Spleen (tissue), 7 donors: Measurements from ENCODE around the gene ELOVL3.

Experiments
- POLR2A ChIP-seq, 3 donors: fragments of 450-650 bp; IDR thresholded peaks; one replicate each; pipeline ENCODE4 v1.5.1; 2017; ENCODE audit warnings: antibody characterized with exemption in 3 of 3, mild to moderate bottlenecking in 1 of 3
- POLR2AphosphoS5 ChIP-seq, 3 donors: sonication (generic); formaldehyde crosslinking; IDR thresholded peaks; one replicate each; pipeline ENCODE4 v1.5.1; 2017; ENCODE audit warnings: antibody characterized with exemption in 3 of 3
- TF ChIP-seq, protein P1 (sequence below), 11 experiments: fragments of 200-600 bp in 7 of 11; fragments of 450-650 bp in 4 of 11; sonication (generic) in 4 of 11; IDR thresholded peaks in 8 of 11; conservative IDR thresholded peaks in 3 of 11; 1 replicate in 7 of 11; 2 replicates in 4 of 11; pipeline versions ENCODE4 v1.4.0 to v1.8.0; 2016 to 2021; ENCODE audit warnings: antibody characterized with exemption in 11 of 11, inconsistent platforms in 4 of 11, mild to moderate bottlenecking in 1 of 11
- donor health status: DM: no; HTN: no; CAD: no; lungs with moderate emphysema.
- donor health status: DM: no; HTN: no; CAD: no.
- donor health status: DM: no; HTN: no; CAD: no.

- TF ChIP-seq, protein P1, sequence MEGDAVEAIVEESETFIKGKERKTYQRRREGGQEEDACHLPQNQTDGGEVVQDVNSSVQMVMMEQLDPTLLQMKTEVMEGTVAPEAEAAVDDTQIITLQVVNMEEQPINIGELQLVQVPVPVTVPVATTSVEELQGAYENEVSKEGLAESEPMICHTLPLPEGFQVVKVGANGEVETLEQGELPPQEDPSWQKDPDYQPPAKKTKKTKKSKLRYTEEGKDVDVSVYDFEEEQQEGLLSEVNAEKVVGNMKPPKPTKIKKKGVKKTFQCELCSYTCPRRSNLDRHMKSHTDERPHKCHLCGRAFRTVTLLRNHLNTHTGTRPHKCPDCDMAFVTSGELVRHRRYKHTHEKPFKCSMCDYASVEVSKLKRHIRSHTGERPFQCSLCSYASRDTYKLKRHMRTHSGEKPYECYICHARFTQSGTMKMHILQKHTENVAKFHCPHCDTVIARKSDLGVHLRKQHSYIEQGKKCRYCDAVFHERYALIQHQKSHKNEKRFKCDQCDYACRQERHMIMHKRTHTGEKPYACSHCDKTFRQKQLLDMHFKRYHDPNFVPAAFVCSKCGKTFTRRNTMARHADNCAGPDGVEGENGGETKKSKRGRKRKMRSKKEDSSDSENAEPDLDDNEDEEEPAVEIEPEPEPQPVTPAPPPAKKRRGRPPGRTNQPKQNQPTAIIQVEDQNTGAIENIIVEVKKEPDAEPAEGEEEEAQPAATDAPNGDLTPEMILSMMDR (IDR thresholded peaks at IDR 0.05 in 8 of 11, conservative IDR thresholded peaks at IDR 0.05 in 3 of 11) = no peak
- no peak for TF ChIP-seq POLR2AphosphoS5 (IDR thresholded peaks at IDR 0.05)
- no peak for TF ChIP-seq POLR2A (IDR thresholded peaks at IDR 0.05)
These were observed 34.1 kb upstream of the ELOVL3 start for GRCh38 chr10:102191956-102192355.
